Prostate gland (tissue), 2 donors: ENCODE measurements around the gene NMNAT1.

Experiments used
- POLR2A ChIP-seq: fragments of 450-650 bp; IDR thresholded peaks from one replicate; pipeline ENCODE4 v1.6.1; 2016; ENCODE audit warnings: antibody characterized with exemption, mild to moderate bottlenecking
- POLR2AphosphoS5 ChIP-seq: sonication (generic); formaldehyde crosslinking; IDR thresholded peaks from one replicate; pipeline ENCODE4 v1.6.1; 2017; ENCODE audit warnings: antibody characterized with exemption
- TF ChIP-seq, protein P1 (sequence below), 4 experiments: fragments of 200-600 bp in 2 of 4; fragments of 450-650 bp in 2 of 4; sonication (generic) in 2 of 4; IDR thresholded peaks; 1 replicate in 3 of 4; 2 replicates in 1 of 4; pipeline ENCODE4 v1.5.1; 2016 to 2019; ENCODE audit warnings: antibody characterized with exemption in 4 of 4, mild to moderate bottlenecking in 2 of 4, moderate library complexity in 2 of 4

DNA sequence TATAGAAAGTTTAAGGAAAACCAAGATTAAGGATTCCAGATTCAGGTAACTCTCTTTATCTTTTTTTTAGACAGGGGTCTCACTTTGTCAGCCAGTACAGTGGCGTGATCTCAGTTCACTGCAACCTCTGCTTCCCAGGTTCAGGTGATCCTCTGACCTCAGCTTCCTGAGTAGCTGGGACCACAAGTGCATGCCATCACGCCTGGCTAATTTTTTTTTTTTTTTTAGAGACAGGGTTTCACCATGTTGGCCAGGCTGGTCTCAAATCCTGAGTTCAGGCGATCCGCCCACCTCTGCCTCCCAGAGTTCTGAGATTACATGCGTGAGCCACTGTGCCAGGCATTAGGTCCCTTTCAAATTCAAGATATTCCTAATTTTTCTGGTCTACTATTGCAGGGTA, 16.0 kb upstream of the NMNAT1 start:
- TF ChIP-seq, protein P1, sequence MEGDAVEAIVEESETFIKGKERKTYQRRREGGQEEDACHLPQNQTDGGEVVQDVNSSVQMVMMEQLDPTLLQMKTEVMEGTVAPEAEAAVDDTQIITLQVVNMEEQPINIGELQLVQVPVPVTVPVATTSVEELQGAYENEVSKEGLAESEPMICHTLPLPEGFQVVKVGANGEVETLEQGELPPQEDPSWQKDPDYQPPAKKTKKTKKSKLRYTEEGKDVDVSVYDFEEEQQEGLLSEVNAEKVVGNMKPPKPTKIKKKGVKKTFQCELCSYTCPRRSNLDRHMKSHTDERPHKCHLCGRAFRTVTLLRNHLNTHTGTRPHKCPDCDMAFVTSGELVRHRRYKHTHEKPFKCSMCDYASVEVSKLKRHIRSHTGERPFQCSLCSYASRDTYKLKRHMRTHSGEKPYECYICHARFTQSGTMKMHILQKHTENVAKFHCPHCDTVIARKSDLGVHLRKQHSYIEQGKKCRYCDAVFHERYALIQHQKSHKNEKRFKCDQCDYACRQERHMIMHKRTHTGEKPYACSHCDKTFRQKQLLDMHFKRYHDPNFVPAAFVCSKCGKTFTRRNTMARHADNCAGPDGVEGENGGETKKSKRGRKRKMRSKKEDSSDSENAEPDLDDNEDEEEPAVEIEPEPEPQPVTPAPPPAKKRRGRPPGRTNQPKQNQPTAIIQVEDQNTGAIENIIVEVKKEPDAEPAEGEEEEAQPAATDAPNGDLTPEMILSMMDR (IDR thresholded peaks at IDR 0.05): no peak
- TF ChIP-seq POLR2A (no peak), POLR2AphosphoS5 (no peak)
